Keratinocyte (primary cell): ENCODE data around the gene DRGX.

ENCODE experiments used
- CTCF ChIP-seq, 3 experiments: IDR thresholded peaks in 1 of 3; conservative IDR thresholded peaks in 1 of 3; optimal IDR thresholded peaks in 1 of 3; 2 replicates in 2 of 3; 3 replicates in 1 of 3; pipeline versions ENCODE3 to v1.5.1; 2011; ENCODE audit warnings: low read length in 3 of 3, mild to moderate bottlenecking in 3 of 3, moderate library complexity in 2 of 3, control low read depth in 1 of 3, inconsistent platforms in 1 of 3; ENCODE audit not compliant: insufficient read depth in 2 of 3; ENCODE audit errors: extremely low read depth in 1 of 3
- EZH2 ChIP-seq: IDR thresholded peaks from one replicate; pipeline ENCODE4 v1.6.1; 2012; ENCODE audit warnings: inconsistent platforms, mild to moderate bottlenecking, low read length, moderate library complexity

- TF ChIP-seq CTCF (optimal IDR thresholded peaks at IDR 0.05 in 1 of 3, IDR thresholded peaks at IDR 0.05 in 1 of 3, conservative IDR thresholded peaks at IDR 0.05 in 1 of 3; ENCODE audit: extremely low read depth in 1 of 3, insufficient read depth in 2 of 3, low read length in 3 of 3), result no peak
- TF ChIP-seq EZH2, result no peak
Observed at GRCh38 chr10:49357910-49358309, 38.0 kb downstream of the DRGX start.
